ENCODE measurements around the gene OGDHL. TPM values are rescaled to one million over a fixed set of nuclear protein-coding genes. Genes with fewer than 3 reads are reported as not detected.

OGDHL gene
- total and polyA plus RNA-seq, 2 experiments from 2014 or later, result not detected

- Histone ChIP-seq H3K36me3 (ENCODE audit: low read depth) (no peaks in the 10 kb centered on the region), H3K9ac (no peak overlapping the region), H3K9me3 (ENCODE audit: low read depth) (no peaks in the 10 kb centered on the region), H3K79me2 (ENCODE audit: insufficient read depth) (no peaks in the 10 kb centered on the region), H4K20me1 (ENCODE audit: insufficient read depth) (no peaks in the 10 kb centered on the region), H3K9me2 (ENCODE audit: insufficient read depth) (no peaks in the 10 kb centered on the region), H3F3A (ENCODE audit: insufficient read depth) (no peaks in the 10 kb centered on the region), H3K4me3 (no peak overlapping the region), H2AFZ (no peak overlapping the region), H3K4me1 (ENCODE audit: insufficient read depth) (no peaks in the 10 kb centered on the region), H3K27me3 (replicated peaks; ENCODE audit: insufficient read depth) (no peaks in the 10 kb centered on the region), H3K4me2 (ENCODE audit: unreplicated experiment) (no peak overlapping the region), H3K27ac (no peak overlapping the region)
- TF ChIP-seq EZH2 (IDR thresholded peaks at IDR 0.05; ENCODE audit: insufficient read depth, poor library complexity, severe bottlenecking) (no peak), EZH2phosphoT487 (IDR thresholded peaks at IDR 0.05; ENCODE audit: insufficient read depth, low read depth) (no peak)
- in situ Hi-C loops (cut with MboI), result no loop called here
- 58 to 63% methylated on average over 7 of the region's 7 CpGs for WGBS, 2 experiments (ENCODE audit: low coverage in 1 of 2, low lambda C conversion rate in 2 of 2, missing lambda C conversion rate in 2 of 2)
- DNase-seq, result peak; percentile 14
Observed at GRCh38 chr10:49741108-49741995, 20.8 kb downstream of the OGDHL start.

GRCh38 chr10:49740346-49741107, 21.6 kb downstream of the OGDHL start:
- TF ChIP-seq EZH2phosphoT487 (IDR thresholded peaks at IDR 0.05; ENCODE audit: insufficient read depth, low read depth) (no peak), EZH2 (IDR thresholded peaks at IDR 0.05; ENCODE audit: insufficient read depth, poor library complexity, severe bottlenecking) (no peak)
- Histone ChIP-seq H4K20me1 (ENCODE audit: insufficient read depth) (no peaks in the 10 kb centered on the region), H3K4me2 (ENCODE audit: unreplicated experiment) (no peak overlapping the region), H3K27ac (no peak overlapping the region), H3K27me3 (replicated peaks; ENCODE audit: insufficient read depth) (no peaks in the 10 kb centered on the region), H3K4me1 (ENCODE audit: insufficient read depth) (no peaks in the 10 kb centered on the region), H3K9me2 (ENCODE audit: insufficient read depth) (no peaks in the 10 kb centered on the region), H3F3A (ENCODE audit: insufficient read depth) (no peaks in the 10 kb centered on the region), H3K36me3 (ENCODE audit: low read depth) (no peaks in the 10 kb centered on the region), H3K4me3 (no peak overlapping the region), H2AFZ (no peak overlapping the region), H3K79me2 (ENCODE audit: insufficient read depth) (no peaks in the 10 kb centered on the region), H3K9ac (no peak overlapping the region), H3K9me3 (ENCODE audit: low read depth) (no peaks in the 10 kb centered on the region)
- 72 to 80% methylated on average over 15 to 16 of the region's 16 CpGs for WGBS, 2 experiments (ENCODE audit: low coverage in 1 of 2, low lambda C conversion rate in 2 of 2, missing lambda C conversion rate in 2 of 2)
- in situ Hi-C loops (cut with MboI), result no loop called here
- no peak for DNase-seq

- no peak for TF ChIP-seq EZH2 (IDR thresholded peaks at IDR 0.05; ENCODE audit: insufficient read depth, poor library complexity, severe bottlenecking)
- TF ChIP-seq EZH2phosphoT487 (IDR thresholded peaks at IDR 0.05; ENCODE audit: insufficient read depth, low read depth), result no peak
- in situ Hi-C loops (cut with MboI), result no loop called here
- H3K27ac ChIP-seq, result no peak overlapping the region
- no peaks in the 10 kb centered on the region for H3K9me2 ChIP-seq (ENCODE audit: insufficient read depth)
- H3K9me3 ChIP-seq (ENCODE audit: low read depth), result no peaks in the 10 kb centered on the region
- H2AFZ ChIP-seq, result no peak overlapping the region
- no peak overlapping the region for H3K9ac ChIP-seq
- H3K27me3 ChIP-seq (replicated peaks; ENCODE audit: insufficient read depth), result no peaks in the 10 kb centered on the region
- no peaks in the 10 kb centered on the region for H3K36me3 ChIP-seq (ENCODE audit: low read depth)
- DNase-seq, result no peak
- no peak overlapping the region for H3K4me3 ChIP-seq
- H3F3A ChIP-seq (ENCODE audit: insufficient read depth), result no peaks in the 10 kb centered on the region
- 64 to 65% methylated on average over 13 to 14 of the region's 14 CpGs for WGBS, 2 experiments (ENCODE audit: low coverage in 1 of 2, low lambda C conversion rate in 2 of 2, missing lambda C conversion rate in 2 of 2)
- H3K4me2 ChIP-seq (ENCODE audit: unreplicated experiment), result no peak overlapping the region
- no peaks in the 10 kb centered on the region for H4K20me1 ChIP-seq (ENCODE audit: insufficient read depth)
- no peaks in the 10 kb centered on the region for H3K79me2 ChIP-seq (ENCODE audit: insufficient read depth)
- no peaks in the 10 kb centered on the region for H3K4me1 ChIP-seq (ENCODE audit: insufficient read depth)
Observed at GRCh38 chr10:49739426-49739825, 22.7 kb downstream of the OGDHL start.

- Histone ChIP-seq H3K4me1 (ENCODE audit: insufficient read depth) (no peaks in the 10 kb centered on the region), H3K36me3 (ENCODE audit: low read depth) (no peaks in the 10 kb centered on the region), H3K9ac (no peak overlapping the region), H3K27ac (no peak overlapping the region), H3K9me2 (ENCODE audit: insufficient read depth) (no peaks in the 10 kb centered on the region), H3K9me3 (ENCODE audit: low read depth) (no peaks in the 10 kb centered on the region), H3K4me3 (no peak overlapping the region), H2AFZ (no peak overlapping the region), H3K4me2 (ENCODE audit: unreplicated experiment) (no peak overlapping the region), H3K79me2 (ENCODE audit: insufficient read depth) (no peaks in the 10 kb centered on the region), H3F3A (ENCODE audit: insufficient read depth) (no peaks in the 10 kb centered on the region), H3K27me3 (replicated peaks; ENCODE audit: insufficient read depth) (no peaks in the 10 kb centered on the region), H4K20me1 (ENCODE audit: insufficient read depth) (no peaks in the 10 kb centered on the region)
- TF ChIP-seq EZH2 (IDR thresholded peaks at IDR 0.05; ENCODE audit: insufficient read depth, poor library complexity, severe bottlenecking) (no peak), EZH2phosphoT487 (IDR thresholded peaks at IDR 0.05; ENCODE audit: insufficient read depth, low read depth) (no peak)
- 30 to 35% methylated on average over 9 to 10 of the region's 10 CpGs for WGBS, 2 experiments (ENCODE audit: low coverage in 1 of 2, low lambda C conversion rate in 2 of 2, missing lambda C conversion rate in 2 of 2)
- in situ Hi-C loops (cut with MboI), result no loop called here
- no peak for DNase-seq
Observed at GRCh38 chr10:49738616-49739360, 23.3 kb downstream of the OGDHL start.
